ENCODE results near the gene HSH2D.
A peak's percentile ranks its signal among the peaks of the same experiment; 100 is the strongest.
"Not testable (repeated sequence)": the region's sequence is repeated elsewhere in the genome, so short reads cannot be mapped to it uniquely, and the experiment has no call there.

Gene HSH2D, protein sequence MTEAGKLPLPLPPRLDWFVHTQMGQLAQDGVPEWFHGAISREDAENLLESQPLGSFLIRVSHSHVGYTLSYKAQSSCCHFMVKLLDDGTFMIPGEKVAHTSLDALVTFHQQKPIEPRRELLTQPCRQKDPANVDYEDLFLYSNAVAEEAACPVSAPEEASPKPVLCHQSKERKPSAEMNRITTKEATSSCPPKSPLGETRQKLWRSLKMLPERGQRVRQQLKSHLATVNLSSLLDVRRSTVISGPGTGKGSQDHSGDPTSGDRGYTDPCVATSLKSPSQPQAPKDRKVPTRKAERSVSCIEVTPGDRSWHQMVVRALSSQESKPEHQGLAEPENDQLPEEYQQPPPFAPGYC

DNA sequence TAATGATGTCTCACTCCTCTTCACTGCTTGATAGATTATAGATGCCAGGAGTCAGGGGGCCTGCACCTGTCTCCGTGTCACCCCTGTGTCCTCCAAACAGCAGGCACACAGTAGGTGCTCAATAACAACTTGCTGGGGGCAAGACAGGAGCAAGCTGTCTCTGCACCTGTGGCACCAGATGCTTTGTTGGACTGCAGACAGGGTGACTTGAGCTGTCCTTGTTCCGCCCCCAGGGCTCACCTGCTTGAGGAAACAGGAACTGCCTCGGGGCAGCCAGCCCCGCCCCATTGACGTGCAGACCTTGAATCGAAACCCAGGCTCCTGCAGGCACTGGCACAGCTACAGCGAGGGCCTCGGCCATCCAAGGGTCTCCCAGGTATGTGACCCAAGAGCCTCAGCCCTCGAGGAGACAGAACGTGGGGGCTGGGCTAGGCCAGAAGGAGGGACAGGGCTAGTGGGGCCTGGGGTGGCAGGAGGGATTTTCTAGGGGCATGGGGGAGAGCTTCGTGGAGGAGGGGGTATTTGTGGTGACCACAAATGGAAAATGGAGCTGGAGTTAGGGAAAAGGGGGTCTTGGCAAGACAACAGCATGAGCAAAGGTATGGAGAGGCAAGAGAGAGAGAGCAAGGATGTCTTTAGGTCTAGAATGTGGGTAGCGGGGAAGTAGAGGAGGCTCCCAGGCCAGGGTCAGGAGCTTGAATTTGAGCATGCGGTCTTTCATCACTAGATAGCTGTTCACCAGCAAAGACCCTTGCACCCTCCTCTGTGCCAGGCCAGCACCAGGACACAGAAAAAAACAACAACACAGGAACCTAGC lies at the start of gene HSH2D:
HSH2D (plus strand) TSS at position 287 of the 817 bp plus-strand sequence. CDS start 5,066 bp downstream, outside the sequence.
- peak; percentile 57 for DNase-seq (ENCODE audit: low read depth)

DNA sequence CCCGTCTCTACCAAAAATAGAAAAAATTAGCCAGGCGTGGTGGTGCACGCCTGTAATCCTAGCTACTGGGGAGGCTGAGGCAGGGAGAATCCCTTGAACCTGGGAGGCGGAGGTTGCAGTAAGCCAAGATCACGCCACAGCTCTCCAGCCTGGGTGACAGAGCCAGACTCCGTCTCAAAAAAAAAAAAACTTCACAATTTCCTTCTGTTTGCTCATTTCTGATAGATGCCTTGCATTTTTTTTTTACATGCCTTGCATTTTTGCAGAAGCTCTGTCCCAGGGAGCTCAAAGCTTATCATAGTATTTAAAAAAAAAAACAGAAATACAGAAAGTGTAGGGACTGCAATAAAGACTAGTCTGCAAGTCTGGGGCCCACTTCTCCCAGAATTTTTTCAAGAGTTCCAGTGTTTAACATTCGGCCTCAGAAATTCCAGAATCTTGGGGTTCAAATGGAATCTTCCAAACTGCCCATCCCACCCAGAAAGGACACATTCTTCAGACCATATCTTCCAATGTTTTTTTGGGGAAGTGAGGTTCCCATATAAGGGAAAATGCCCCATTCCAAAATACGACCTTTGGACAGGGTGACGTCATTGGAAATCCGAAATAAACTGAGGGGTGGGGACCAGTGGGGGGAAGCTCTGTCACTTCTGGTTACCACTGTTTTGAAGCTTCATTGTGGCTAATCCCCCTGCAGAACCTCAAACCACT lies 49.0 kb upstream of the HSH2D start:
- no peak for DNase-seq (ENCODE audit: low read depth)

DNA sequence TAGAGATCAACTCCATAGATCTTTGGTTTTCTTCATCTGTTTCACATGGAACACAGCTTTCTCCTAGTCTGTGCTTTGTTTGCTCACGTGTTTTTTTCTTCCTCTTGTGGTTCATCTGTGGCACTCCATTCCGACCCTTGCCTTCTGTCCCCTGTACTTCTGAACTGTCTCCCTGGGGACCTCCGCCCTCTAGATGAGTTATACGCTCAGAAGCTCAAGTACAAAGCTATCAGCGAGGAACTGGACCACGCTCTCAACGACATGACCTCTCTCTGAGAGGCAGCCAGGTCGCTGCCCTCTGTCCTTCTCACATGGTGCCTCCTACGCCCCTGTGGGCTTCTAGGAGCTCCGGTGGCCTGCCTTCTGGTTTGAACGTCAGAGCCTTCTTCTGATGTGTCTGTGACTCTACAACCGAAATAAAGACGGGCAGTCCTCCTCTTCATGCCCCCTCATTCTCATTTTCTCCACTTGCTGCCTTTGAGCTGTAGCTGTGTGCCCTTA lies 48.4 kb upstream of the HSH2D start:
- no peak for DNase-seq (ENCODE audit: low read depth)

DNA sequence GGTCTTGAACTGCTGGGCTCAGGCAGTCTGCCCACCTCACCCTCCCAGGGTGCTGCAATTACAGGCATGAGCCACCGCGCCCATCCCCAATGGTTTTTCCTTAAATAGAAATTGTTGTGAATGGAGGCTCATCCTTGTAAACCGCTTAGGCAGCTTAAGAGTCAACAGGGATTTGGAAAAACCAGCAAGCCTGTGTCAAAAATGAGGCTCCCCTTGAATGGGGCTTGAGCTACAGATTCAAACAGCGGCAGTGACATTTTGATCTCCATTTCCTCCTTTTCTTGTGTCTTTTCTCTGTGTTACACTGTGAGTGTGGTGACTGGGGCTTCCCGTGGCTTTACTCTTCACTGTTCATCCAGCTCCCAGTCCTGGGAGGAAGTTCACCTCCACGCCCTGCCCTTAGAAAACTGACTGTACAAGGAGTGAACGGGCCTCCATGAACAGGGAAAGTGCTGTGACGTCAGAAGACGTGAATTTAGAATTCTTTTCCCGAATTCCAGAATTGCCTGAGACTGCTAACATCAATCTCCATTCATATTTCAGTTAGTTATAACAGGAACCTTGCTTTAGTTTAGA lies 47.1 kb upstream of the HSH2D start:
- DNase-seq (ENCODE audit: low read depth), result no peak

DNA sequence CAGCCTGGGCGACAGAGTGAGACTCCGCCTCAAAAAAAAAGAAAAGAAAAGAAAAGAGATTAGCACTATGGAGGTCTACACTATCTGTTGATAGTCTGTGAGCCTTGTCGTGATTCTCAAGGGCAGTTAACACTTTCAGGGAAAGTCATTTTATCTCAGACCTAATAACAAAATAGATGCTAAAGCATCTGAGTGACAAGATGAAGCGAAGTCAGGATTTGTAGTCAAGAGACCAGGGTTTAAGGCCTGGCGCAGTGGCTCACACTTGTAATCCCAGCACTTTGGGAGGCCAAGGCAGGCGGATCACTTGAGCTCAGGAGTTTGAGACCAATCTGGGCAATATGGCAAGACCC lies 45.1 kb upstream of the HSH2D start:
- no peak for DNase-seq (ENCODE audit: low read depth)

DNA sequence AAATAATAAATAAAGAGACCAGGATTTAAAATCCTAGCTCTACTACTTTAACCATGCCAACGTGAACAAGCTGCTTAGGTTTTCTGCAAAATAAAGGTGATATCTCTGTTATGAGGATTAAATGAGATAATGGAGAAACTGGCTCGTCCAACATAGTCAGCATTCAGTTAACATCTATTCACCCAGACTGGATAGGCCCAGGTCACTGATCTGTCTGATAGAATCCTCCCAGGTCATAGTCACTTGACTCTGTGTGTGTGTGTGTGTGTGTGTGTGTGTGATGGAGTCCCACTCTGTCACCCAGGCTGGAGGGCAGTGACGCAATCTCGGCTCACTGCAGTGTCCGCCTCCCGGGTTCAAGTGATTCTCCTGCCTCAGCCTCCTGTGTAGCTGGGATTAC lies 44.7 kb upstream of the HSH2D start:
- DNase-seq (ENCODE audit: low read depth), result no peak

DNA sequence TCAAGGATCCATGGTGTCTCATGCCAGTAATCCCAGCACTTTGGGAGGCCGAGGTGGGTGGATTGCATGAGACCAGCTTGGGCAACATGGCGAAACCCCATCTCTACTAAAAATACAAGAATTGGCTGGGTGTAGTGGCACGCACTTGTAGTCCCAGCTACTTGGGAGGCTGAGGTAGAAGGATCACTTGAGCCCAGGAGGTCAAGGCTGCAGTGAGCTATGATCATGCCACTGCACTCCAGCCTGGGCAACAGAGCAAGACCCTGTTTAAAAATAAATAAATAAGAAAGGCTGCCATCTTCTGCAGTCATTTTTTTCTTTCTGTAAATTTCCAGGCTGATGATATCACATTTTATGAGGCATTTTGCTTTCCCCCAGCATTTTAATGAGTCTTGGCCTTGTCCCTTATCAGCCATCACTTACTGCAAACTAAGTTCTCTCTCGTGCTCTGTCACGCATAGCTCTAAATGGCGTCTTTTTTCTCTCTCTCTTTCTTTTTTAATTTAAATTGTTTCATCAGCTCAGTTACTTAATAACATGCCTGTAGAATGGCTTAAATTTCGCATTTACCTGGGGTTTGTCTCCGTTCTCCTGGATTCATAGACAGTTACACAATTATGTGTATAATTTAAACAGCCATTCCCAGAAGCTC lies 44.0 kb upstream of the HSH2D start:
- not testable (repeated sequence) for DNase-seq (ENCODE audit: low read depth)

DNA sequence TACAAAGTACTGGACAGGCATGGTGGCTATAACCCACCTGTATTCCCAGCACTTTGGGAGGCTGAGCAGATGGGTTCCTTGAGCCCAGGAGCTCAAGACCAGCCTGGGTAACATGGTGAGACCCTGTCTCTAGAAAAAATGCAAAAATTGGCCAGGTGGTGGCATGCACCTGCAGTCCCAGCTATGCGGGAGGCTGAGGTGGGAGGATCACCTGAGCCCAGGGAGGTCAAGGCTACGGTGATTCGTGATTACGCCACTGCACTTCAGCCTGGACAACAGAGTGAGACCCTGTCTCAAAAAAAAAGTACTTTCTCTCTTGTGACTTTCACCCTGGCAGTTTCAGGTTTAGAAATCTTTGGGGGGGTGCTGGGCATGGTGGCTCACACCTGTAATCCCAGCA lies 43.0 kb upstream of the HSH2D start:
- DNase-seq (ENCODE audit: low read depth), result no peak

DNA sequence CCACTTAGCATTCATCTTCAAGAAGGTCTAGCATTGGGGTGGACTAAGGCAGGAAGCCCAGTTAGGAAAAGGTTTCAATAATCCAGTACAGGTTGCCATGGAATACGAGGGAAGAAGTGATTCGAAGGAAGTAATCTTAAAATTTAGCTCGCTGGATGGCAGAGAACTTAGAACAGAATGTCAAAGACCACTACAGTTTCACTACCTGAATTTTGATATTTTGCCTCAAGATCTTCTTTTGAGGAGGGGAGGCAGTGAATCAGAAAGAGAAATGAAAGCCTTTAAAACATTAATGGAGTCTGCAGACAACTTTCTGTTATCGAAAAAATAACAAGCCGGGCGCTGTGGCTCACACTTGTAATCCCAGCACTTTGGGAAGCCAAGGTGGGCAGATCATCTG lies 38.8 kb upstream of the HSH2D start:
- no peak for DNase-seq (ENCODE audit: low read depth)

DNA sequence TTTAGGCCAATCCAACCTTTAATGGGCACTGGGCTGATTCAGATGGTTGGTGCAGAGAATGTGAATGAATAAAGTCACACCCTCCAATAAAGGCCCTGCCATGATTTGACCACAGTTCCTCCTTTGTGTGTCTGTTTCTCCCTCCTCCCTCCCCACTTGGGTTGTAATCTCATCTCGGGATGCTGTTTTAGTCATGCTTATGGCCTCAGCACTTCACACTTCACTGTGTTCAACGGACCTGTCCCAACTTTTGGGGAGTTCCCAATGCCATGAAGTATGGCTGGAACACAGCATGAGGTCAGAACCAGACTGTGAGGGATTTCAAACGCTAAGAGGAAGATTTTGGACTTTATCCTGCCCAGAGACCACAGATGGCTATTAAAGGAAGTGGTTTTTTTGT lies 37.4 kb upstream of the HSH2D start:
- DNase-seq (ENCODE audit: low read depth), result no peak

DNA sequence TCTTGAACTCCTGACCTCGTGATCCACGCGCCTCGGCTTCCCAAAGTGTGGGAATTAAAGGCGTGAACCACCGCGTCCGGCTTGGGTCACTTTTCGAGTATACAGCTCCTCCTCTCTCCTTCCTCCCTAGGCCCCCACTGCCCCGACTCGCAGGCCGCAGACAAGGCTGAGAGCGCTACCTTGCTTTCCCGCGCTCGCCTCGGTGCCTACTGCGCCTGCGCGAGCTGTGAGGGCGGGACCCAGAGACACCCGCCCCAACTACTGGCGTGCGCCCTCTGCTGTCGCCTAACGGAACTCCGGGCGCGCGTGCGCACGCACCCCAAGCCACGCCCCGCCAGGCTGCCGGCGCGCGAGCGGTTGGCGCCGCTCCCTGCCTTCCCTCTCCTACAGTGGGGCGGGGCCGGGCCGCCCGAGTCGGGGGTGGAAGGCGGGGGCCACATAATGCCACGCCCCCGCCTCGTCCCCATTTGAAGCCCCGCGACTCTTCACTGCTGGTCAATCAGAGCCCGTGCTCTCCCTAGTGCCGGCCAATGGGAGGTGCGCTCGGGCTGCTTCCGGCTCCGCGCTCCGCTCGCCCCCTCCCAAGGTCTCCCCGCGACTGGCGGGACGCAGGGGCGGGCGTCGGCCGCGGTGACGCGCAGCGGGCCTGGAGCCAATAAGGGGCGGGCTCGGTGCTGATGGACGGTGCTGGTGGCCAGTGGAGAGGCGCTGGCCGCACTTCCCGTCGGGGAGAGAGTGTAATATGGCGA lies 32.2 kb upstream of the HSH2D start, which contains the start of gene RAB8A:
RAB8A (plus strand) TSS at position 730 of the 749 bp plus-strand sequence; CDS start at position 743, 13 bp downstream.
- DNase-seq (ENCODE audit: low read depth), result peak; percentile 99

DNA sequence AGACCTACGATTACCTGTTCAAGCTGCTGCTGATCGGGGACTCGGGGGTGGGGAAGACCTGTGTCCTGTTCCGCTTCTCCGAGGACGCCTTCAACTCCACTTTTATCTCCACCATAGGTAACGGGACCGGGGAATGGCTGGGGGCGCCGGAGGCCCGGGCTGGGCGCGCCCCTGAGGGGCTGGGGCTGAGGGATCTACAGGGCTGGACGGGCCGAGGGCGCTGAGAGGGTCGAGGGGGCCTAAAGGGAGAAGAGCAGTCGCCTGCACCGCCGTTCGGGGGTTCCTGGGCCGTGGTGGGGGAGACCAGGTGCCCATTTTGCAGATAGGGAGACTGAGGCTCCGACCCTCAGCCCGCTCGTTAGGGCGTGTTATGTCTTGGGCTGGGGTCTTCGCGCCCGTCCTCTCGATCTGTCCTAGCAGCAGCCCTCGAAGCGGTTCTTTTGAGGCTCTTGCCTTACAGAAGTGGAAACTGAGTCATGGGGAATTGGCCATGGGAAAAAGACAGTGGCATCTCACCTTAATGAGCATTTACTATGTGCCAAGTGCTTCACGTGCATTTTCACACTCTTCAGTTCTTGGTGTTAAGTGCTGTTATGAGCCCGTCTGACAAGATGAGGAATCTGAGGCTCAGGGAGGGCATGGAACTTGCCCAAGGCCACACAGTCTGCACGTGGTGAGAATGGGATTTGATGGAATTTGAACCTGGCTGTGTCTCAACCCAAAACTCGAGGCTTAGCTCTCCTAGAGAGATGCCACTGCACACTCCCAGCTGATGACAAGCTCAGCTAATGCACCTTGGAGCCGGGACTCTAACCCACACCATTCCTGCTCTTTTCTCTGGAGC lies 31.4 kb upstream of the HSH2D start:
- DNase-seq (ENCODE audit: low read depth), result no peak

DNA sequence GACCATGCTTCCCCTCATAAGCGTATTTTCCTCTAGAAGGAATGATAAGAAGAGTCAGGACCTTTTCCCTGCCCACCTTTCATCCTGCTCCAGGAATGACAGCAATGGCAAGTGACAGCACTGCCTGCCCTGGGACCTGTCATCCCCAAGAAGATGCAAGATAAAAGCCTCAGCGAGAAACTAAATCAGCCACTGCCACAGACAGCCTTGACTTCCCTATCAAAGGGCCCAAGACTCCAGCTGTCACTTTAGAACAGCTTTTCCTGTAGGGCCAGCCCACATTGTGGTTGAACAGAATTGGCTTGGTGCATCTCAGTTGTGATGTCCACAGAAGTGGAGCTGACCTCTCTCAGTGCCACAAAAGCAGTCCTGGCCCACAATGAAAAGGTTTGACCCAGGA lies 30.7 kb upstream of the HSH2D start:
- no peak for DNase-seq (ENCODE audit: low read depth)

DNA sequence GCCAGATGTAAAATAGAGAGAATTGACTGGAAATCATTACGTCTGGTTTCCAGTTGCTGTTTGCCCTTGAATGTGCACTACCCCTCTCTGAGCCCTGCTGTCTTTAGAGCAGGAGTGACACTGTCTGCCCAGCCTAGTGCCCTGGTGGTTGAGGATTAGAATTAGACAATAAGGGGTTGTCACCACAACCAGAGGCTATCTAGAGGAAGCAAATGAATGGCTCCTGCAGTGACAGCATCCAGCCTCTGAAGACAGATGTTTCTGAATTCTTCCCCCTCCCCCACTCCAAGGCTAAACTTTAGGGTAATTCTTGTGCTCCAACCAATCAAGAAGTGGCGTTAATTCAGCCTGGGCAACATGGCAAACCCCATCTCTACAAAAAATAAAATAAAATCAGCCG lies 29.8 kb upstream of the HSH2D start:
- DNase-seq (ENCODE audit: low read depth), result no peak

DNA sequence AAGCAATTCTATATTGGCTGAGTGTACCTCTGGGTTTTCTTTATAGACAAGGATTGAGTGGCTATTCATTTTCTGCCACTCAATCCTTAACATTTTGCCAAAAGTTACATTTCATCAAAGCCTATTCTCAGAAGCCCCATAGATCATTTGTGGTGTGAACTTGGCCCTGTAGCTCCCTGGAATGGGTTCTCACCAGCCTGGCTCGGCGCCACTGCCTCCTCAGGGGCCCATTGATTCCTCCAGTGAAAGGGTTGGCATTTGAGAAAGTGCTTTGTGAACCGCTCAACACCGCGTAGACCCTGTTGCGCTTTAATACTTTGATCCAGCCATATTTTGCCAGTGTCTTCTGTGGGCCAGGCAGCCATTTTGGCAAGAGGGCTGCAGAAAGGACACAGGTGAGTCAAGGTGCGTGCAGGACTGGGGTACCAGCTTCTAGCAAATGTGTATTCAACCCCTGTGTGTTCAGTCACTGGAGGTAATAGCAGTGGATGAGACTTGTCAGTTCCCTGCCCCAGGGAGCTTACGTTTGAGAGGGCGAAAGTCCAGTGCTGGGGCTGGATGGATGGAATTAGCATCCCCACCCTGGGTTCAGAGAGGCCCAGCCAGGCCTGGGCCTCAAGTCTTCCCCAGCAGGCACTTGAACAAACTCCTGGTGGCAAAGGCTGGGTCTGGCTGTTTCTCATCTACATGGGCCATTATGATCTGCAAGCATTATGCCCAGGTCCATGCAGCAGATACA lies 28.0 kb upstream of the HSH2D start:
- DNase-seq (ENCODE audit: low read depth), result no peak

DNA sequence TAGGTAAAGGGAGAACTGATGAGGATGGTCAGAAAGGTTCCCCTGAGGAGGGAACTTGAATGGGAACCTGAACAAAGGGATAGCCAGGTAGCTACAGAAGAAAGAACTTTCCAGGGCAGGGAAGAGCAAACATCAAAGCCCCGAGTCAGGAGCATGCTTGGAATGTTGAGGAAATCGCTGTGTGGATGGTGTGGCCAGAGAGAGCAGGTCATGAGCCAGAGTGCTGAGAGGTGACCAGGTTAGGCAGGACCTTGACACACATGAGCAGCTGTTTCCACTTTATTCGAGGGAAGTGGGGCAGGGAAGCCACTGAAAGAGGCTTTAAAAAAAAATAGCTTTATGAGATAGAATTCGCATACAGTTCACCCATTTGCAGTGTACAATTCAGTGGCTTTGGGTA lies 27.4 kb upstream of the HSH2D start:
- DNase-seq (ENCODE audit: low read depth), result no peak

DNA sequence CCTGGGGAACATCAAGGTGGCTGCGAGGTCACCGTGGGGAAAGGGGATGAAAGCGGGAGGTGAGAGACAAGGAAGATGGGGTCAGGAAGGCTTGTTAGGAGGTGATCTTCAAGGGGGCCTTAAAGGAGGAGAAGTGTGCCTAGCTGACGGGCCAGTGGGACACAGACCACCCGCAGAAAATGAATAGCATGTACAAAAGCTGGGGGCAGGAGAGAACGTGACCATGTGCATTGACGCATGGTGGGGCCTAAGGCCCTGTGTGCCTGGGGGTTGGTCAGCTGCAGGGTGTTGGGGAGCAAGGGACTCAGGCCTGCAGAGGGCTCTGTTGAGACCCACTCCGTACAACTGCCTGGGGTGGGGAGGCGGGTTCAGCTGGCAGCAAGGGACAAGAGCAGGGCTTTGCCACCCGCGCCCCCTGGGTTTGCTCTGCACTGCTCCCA lies 25.9 kb upstream of the HSH2D start:
- no peak for DNase-seq (ENCODE audit: low read depth)

DNA sequence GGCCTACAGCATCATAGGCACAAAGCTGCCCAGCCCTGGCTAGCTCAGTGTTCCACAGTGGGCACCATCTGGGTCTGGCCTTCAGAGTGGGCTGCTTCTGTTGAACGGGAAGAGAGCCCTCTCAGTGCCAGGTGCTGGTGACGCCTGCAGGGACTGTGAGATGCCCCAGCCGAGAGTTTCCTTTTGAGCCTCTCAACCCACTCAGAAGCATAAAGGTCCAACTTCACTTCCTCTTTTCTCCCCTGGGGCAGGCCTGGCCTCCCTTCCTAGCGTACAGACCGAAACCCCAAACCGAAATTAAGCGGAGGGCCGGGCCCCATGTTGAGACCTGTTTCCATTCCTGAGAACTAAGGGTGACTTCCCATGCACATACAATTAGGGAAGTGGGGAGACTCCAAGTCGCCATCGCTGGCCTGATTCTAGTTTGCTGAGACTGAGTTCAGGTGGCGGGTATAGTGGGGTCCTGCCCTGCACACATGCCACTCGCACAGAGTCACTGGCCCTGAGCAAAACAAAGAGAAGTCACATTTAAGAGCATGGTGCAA lies 24.9 kb upstream of the HSH2D start:
- DNase-seq (ENCODE audit: low read depth), result peak; percentile 29

Data from activated T-cell treated with anti-CD3 and anti-CD28 coated beads for 24 hours (primary cell).